M059J (cell line): Measurements from ENCODE around the gene OPN1MW3. TPM values are rescaled to one million over a fixed set of nuclear protein-coding genes. Genes with fewer than 3 reads are reported as not detected.
"Not testable (repeated sequence)": the region's sequence is repeated elsewhere in the genome, so short reads cannot be mapped to it uniquely, and the experiment has no call there.

Source experiments
- DNase-seq: peaks from one replicate; pipeline ENCODE4 v3.0.0-alpha.2; 2012; ENCODE audit warnings: low read depth
- total RNA-seq: library from RNA; depleted of rRNA; stranded (reverse); fragments of >200 nt; shearing (Covaris generic); gene quantifications from 2 replicates; pipeline ENCODE4 v1.2.3, GENCODE V29; 2014; rRNA removed

Gene OPN1MW3
- total RNA-seq, 1 experiment from 2014 or later = not detected

GRCh38 chrX:154296731-154297130 lies 39.3 kb downstream of the OPN1MW3 start:
- DNase-seq = no peak

GRCh38 chrX:154298312-154298711 lies 40.9 kb downstream of the OPN1MW3 start:
- DNase-seq = no peak

GRCh38 chrX:154300816-154301215 lies 43.4 kb downstream of the OPN1MW3 start:
- no peak for DNase-seq

GRCh38 chrX:154302998-154303397 lies 45.6 kb downstream of the OPN1MW3 start:
- DNase-seq = not testable (repeated sequence)

- DNase-seq = no peak
Measured at GRCh38 chrX:154303476-154303875, 46.1 kb downstream of the OPN1MW3 start.

- peak; percentile 25 for DNase-seq
Measured at GRCh38 chrX:154304846-154305245, 47.5 kb downstream of the OPN1MW3 start.

- no peak for DNase-seq
Measured at GRCh38 chrX:154305541-154306205, 48.3 kb downstream of the OPN1MW3 start.

- no peak for DNase-seq
Measured at GRCh38 chrX:154307202-154307601, 49.8 kb downstream of the OPN1MW3 start.

GRCh38 chrX:154308108-154308946 lies 50.9 kb downstream of the OPN1MW3 start:
- DNase-seq = peak; percentile 58

- no peak for DNase-seq
Measured at GRCh38 chrX:154309041-154309775, 51.8 kb downstream of the OPN1MW3 start.

- peak; percentile 10 for DNase-seq
Measured at GRCh38 chrX:154310616-154311536, 53.5 kb downstream of the OPN1MW3 start.

- no peak for DNase-seq
Measured at GRCh38 chrX:154312116-154312515, 54.7 kb downstream of the OPN1MW3 start.

- DNase-seq = peak; percentile 66
Measured at GRCh38 chrX:154313147-154313546, 55.8 kb downstream of the OPN1MW3 start.

GRCh38 chrX:154315416-154315815 lies 58.0 kb downstream of the OPN1MW3 start:
- DNase-seq = no peak

GRCh38 chrX:154317391-154317995 lies 60.1 kb downstream of the OPN1MW3 start:
- peak; percentile 32 for DNase-seq

GRCh38 chrX:154320406-154320805 lies 63.0 kb downstream of the OPN1MW3 start:
- DNase-seq = no peak

Other genes starting within 250 kb of the OPN1MW3 start
- gene IRAK1, start 237.7 kb upstream of the OPN1MW3 start, total RNA-seq = 89.3 and 152 TPM in 2 replicates
- gene MECP2, start 159.9 kb upstream of the OPN1MW3 start, total RNA-seq = 53.9 and 61.4 TPM in 2 replicates
- gene OPN1LW, start 113.3 kb upstream of the OPN1MW3 start, total RNA-seq = not detected in 2 replicates
- gene OPN1MW, start 75.0 kb upstream of the OPN1MW3 start, total RNA-seq = not detected in 2 replicates
- gene OPN1MW2, start 37.8 kb upstream of the OPN1MW3 start, total RNA-seq = not detected in 2 replicates
- not detected in 2 replicates for gene TEX28, start 37.5 kb downstream of the OPN1MW3 start, total RNA-seq
- gene TKTL1, start 38.2 kb downstream of the OPN1MW3 start, total RNA-seq = 0.22 TPM in 1 of 2 replicates, not detected in the other
- 1,078 and 2,383 TPM in 2 replicates for gene FLNA, start 117.1 kb downstream of the OPN1MW3 start, total RNA-seq
- 101 and 105 TPM in 2 replicates for gene EMD, start 121.7 kb downstream of the OPN1MW3 start, total RNA-seq
- gene RPL10, start 140.8 kb downstream of the OPN1MW3 start, total RNA-seq = 3,989 and 5,487 TPM in 2 replicates
- 49.1 and 65.3 TPM in 2 replicates for gene DNASE1L1, start 151.7 kb downstream of the OPN1MW3 start, total RNA-seq
- 24.9 and 32.1 TPM in 2 replicates for gene TAFAZZIN, start 154.0 kb downstream of the OPN1MW3 start, total RNA-seq
- 123 and 144 TPM in 2 replicates for gene ATP6AP1, start 171.1 kb downstream of the OPN1MW3 start, total RNA-seq
- gene GDI1, start 179.6 kb downstream of the OPN1MW3 start, total RNA-seq = 210 and 222 TPM in 2 replicates
- 99.6 and 139 TPM in 2 replicates for gene FAM50A, start 186.6 kb downstream of the OPN1MW3 start, total RNA-seq
- gene PLXNA3, start 200.7 kb downstream of the OPN1MW3 start, total RNA-seq = 4.3 and 8.9 TPM in 2 replicates
- gene LAGE3, start 221.7 kb downstream of the OPN1MW3 start, total RNA-seq = 102 and 104 TPM in 2 replicates
- 74.0 and 101 TPM in 2 replicates for gene UBL4A, start 229.0 kb downstream of the OPN1MW3 start, total RNA-seq
- gene SLC10A3, start 233.0 kb downstream of the OPN1MW3 start, total RNA-seq = 65.4 and 80.7 TPM in 2 replicates